ENCODE data around the gene FADS2.

Gene FADS2

DNA sequence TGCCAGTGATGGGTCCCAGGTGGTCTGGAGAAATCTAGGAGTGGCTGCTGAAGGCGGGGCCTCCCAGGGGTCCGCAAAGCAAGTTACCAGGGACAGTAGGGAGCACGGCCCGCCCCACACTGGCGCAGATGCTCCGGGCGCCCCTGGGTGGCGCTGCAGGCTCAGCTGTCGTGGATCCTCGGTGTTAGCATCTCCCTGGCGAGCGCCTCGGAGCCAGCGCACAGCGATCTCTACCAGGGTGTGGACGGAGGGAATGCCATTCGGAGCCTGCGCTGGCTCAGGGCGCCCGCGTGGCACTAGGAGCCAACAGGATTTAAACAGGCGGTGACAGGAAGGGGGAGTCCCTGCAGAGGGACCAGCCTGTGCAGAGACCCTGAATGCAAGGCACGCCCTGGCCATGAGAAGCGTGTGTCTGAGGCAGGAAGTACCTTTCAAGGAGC lies 43.1 kb downstream of the FADS2 start:
- peak; percentile 71 for DNase-seq (ENCODE audit: low read depth)
- TF ChIP-seq, protein P1, sequence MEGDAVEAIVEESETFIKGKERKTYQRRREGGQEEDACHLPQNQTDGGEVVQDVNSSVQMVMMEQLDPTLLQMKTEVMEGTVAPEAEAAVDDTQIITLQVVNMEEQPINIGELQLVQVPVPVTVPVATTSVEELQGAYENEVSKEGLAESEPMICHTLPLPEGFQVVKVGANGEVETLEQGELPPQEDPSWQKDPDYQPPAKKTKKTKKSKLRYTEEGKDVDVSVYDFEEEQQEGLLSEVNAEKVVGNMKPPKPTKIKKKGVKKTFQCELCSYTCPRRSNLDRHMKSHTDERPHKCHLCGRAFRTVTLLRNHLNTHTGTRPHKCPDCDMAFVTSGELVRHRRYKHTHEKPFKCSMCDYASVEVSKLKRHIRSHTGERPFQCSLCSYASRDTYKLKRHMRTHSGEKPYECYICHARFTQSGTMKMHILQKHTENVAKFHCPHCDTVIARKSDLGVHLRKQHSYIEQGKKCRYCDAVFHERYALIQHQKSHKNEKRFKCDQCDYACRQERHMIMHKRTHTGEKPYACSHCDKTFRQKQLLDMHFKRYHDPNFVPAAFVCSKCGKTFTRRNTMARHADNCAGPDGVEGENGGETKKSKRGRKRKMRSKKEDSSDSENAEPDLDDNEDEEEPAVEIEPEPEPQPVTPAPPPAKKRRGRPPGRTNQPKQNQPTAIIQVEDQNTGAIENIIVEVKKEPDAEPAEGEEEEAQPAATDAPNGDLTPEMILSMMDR (conservative IDR thresholded peaks at IDR 0.05; ENCODE audit: control insufficient read depth, insufficient read depth, low read depth, low read length), result peak; percentile 80
- no peak overlapping the region for H3K4me3 ChIP-seq (ENCODE audit: control insufficient read depth, low read depth, low read length)

GRCh38 chr11:61872935-61873565 lies 45.0 kb downstream of the FADS2 start:
- TF ChIP-seq, protein P1 (conservative IDR thresholded peaks at IDR 0.05; ENCODE audit: control insufficient read depth, insufficient read depth, low read depth, low read length), result no peak
- no peak for DNase-seq (ENCODE audit: low read depth)
- H3K4me3 ChIP-seq (ENCODE audit: control insufficient read depth, low read depth, low read length), result no peak overlapping the region

DNA sequence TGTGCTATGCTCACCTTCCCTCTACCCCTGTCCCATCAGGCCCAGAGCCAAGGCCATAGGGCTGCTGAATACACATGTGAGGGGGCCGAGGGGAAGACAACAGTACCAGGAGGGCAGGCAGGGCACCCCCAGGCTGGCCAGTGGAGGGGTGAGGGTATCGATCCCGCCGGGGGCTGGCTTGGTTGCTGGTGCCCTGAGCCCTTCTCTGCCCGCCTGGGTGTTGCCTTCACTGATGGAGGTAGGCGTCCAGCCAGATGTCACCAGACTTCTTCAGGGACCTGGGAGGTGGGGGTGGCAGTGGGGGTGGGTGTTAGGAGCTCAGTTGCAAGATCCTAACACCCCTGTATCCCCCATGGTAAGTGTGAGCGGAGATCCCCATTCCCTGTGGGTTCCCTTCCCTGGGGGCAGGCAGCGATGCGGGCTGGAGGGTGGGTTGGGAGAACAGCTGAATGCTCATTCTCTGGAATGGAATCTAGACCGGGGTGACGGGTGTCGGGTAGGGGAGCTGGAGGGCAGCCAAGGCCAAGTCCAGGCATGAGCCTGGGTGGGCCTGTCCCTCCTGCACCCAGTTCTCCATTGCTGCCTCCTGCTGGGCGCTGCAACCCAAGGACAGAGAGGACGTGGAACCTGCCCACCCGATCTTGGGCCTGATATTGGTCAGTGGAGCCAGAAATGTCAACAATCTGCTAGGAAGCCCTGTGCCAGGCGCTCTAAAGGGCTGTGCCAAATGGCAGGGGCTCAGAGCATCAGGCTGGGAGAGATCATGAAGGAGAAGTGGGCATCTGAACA lies 45.7 kb downstream of the FADS2 start:
- no peak overlapping the region for H3K4me3 ChIP-seq (ENCODE audit: control insufficient read depth, low read depth, low read length)
- TF ChIP-seq, protein P1 (conservative IDR thresholded peaks at IDR 0.05; ENCODE audit: control insufficient read depth, insufficient read depth, low read depth, low read length), result no peak
- no peak for DNase-seq (ENCODE audit: low read depth)

GRCh38 chr11:61874377-61874809 lies 46.3 kb downstream of the FADS2 start:
- no peak overlapping the region for H3K4me3 ChIP-seq (ENCODE audit: control insufficient read depth, low read depth, low read length)
- TF ChIP-seq, protein P1 (conservative IDR thresholded peaks at IDR 0.05; ENCODE audit: control insufficient read depth, insufficient read depth, low read depth, low read length), result no peak
- DNase-seq (ENCODE audit: low read depth), result no peak

- H3K4me3 ChIP-seq (ENCODE audit: control insufficient read depth, low read depth, low read length), result no peak overlapping the region
- DNase-seq (ENCODE audit: low read depth), result no peak
- TF ChIP-seq, protein P1 (conservative IDR thresholded peaks at IDR 0.05; ENCODE audit: control insufficient read depth, insufficient read depth, low read depth, low read length), result no peak
These were observed 46.8 kb downstream of the FADS2 start for GRCh38 chr11:61874853-61875252.

DNA sequence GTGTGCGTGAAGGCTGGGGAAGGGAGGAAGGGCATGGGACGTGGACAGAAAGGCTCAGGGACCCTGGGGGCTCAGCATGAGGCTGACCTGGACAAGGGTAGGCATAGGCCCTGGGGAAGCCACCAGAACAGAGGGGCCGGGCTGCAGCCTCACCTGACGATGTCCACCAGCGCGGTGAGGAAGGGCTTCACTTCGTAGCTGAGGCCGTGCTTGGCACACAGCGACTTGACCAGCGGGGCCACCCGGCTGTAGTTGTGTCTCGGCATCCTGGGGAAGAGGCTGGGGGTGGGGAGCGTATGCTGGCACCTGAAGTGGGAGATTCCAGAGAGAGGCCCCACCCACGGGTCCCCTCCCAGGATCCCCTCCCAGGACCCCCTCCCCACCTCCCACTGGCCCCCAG lies 47.6 kb downstream of the FADS2 start:
- TF ChIP-seq, protein P1 (conservative IDR thresholded peaks at IDR 0.05; ENCODE audit: control insufficient read depth, insufficient read depth, low read depth, low read length), result no peak
- H3K4me3 ChIP-seq (ENCODE audit: control insufficient read depth, low read depth, low read length), result no peak overlapping the region
- DNase-seq (ENCODE audit: low read depth), result no peak

Measured in fibroblast of mammary gland (primary cell).